Measurements from ENCODE around the gene GLA.
A peak's percentile ranks its signal among the peaks of the same experiment; 100 is the strongest.

The GLA gene

DNA sequence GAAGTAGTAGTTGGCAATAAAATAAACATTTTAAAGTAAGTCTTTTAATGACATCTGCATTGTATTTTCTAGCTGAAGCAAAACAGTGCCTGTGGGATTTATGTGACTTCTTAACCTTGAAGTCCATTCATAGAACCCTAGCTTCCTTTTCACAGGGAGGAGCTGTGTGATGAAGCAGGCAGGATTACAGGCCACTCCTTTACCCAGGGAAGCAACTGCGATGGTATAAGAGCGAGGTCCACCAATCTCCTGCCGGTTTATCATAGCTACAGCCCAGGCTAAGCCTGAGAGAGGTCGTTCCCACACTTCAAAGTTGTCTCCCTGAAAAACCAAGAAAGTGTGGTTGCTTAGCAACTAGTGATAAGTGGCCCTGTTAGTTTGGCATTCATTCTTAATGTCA is 9.9 kb downstream of the GLA start:
- no peak for DNase-seq (ENCODE audit: low read depth)

DNA sequence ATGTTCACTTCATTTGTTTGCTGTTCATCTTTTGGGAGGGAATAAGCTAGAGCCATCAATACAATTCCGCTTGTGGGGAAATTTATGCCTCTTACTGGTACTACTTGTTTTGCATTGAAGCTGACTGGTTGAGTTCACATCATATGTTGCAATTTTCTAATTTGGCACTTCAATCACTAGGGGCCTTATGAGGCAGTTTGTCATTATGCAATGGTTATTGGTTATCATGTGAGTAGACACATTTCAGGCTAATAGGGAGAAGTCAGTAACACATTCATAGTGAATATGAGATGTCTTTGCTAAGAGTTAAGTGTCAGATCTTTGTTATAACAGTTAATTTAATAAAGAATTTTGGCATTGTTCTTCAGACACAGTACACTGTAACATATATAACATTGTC is 11.9 kb downstream of the GLA start:
- DNase-seq (ENCODE audit: low read depth), result no peak

DNA sequence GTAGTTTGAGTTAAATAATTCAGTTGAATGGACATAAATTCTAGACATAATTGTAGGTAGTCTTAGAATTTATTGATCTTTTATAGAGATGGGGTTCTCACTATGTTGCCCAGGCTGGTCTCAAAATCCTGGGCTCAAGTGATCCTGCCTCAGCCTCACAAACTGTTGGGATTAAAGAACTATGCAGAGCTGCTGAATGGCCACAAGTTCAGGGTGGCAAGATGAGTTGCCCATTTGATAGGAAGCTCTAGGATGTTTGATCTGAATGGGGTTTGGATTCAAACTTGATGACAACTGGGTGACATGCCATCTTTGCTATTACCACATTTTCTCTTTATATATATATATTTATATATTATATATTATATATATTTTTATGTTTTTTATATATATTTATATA is 13.4 kb downstream of the GLA start:
- no peak for DNase-seq (ENCODE audit: low read depth)

DNA sequence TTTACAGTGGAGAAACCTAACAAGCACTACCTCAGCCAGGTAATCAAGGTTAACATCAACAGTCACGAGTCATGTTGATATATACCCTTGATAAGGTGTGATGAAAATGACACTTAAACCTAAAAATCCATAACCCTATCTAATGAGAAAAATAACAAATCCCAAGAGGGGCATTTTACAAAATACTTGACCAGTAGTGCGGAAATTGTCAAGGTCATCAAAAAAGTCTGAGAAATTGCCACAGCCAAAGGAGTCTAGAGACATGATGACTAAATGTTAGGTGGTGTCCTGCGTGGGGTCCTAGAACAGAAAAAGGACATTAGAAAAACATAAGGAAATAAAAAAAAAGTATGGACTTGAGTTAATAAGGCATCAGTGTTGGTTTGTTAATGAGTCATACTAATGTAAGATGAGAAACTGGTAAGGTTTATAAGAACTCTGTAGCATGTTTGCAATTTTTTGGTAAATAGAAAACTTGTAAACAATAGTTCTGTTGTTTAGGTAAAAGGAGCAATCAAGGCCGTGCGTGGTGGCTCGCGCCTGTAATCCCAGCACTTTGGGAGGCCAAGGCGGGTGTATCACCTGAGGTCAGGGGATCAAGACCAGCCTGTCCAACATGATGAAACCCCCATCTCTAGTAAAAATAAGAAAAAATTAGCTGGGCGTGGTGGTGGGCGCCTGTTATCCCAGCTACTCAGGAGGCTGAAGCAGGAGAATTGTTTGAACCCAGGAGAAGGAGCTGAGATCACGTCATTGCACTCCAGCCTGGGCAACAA is 14.0 kb downstream of the GLA start:
- no peak for DNase-seq (ENCODE audit: low read depth)

DNA sequence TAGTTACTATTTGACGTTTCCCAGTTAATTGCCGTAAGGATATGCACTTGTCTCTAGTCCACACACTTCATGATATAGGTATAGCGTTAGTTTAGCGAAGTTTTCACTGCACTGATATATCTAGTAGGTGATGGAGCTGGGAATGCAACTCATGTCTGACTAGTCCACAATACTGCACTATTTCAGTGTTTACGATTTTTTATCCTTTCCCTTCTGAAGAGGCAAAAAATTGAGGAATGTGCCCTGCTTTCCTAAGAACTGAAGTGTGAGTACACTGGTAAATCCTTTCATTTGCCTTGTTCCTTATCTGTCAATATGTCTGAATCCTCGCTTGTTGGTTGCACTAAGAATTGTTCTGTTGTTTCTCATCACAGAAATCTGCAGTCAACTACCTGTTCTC is 15.9 kb downstream of the GLA start:
- no peak for DNase-seq (ENCODE audit: low read depth)

DNA sequence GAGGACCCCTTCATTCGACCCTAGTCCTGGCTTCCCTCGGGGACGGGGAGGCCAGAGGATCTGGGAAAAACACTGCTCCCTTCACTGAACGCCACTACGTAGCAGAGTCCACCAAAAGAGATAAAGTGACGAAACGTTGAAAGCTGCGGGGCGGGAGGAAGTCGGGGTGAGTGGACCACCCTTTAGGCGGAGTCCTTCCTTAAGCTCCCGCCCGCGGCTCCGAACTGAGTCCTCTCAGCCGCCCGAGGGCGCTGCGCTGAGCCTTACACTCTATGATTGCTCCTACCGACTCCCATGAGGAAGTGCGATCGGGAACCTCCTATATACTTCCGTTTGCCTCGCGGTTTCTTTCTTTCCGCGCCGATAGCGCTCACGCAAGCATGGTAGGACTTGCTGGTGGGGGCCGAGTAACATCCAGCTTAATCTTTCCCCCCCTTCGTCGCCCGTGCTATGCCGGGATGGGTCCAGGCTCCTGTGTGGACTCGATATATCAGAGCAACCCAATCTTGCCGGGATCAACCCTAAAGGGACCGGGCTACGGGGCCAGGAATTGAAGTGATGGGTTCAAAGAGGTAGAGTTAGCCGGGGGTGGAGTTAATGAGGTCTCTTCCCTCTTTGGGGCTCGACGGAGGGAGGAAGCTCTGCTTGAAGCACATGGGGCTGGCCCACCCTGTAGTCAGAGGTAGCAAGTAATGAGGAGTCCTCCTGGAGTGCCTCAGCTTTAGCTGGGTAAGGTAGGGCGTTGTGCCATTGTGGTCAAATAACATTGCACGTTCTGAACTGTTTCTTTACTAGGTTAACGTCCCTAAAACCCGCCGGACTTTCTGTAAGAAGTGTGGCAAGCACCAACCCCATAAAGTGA is 16.8 kb downstream of the GLA start, which contains the start of gene RPL36A:
RPL36A (plus strand) TSS at position 348 of the 862 bp plus-strand sequence; CDS start at position 381, 33 bp downstream.
- peak; percentile 61 for DNase-seq (ENCODE audit: low read depth)

DNA sequence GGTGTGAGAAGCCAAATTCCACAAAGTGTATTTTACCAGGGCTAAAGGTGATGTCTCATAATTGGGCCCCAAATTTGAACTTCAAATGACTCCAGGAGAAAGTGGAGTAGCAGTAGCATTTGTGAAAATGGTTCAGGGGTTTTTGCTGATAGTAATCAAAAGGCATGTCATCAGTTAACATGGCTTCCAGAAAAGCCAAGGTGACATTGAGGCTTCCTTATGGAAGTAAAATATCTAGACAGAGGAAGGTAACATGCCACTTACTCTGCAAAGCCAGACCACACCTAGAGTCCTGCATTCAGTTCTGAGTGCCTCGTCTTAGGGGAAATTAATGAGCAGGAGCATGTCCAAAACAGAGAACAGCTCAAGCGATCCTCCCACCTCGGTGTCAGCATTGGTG is 19.1 kb downstream of the GLA start:
- DNase-seq (ENCODE audit: low read depth), result no peak

DNA sequence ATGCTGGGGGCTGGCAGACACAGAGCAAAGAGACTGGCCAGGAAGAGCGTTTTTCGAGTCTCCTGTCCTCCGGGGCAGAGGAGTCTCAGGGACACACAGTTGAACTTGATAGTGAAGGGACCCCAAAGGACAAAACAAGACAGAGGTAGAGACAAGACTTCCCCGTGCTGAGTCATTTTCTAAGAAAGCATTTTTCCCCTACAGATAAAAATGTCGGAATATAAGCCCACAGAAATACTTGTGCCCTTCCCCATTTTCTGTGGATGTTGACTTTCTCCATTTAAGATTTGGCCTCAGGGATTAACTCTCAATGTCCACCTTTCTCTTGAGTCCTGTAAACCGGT is 21.2 kb downstream of the GLA start:
- DNase-seq (ENCODE audit: low read depth), result no peak

DNA sequence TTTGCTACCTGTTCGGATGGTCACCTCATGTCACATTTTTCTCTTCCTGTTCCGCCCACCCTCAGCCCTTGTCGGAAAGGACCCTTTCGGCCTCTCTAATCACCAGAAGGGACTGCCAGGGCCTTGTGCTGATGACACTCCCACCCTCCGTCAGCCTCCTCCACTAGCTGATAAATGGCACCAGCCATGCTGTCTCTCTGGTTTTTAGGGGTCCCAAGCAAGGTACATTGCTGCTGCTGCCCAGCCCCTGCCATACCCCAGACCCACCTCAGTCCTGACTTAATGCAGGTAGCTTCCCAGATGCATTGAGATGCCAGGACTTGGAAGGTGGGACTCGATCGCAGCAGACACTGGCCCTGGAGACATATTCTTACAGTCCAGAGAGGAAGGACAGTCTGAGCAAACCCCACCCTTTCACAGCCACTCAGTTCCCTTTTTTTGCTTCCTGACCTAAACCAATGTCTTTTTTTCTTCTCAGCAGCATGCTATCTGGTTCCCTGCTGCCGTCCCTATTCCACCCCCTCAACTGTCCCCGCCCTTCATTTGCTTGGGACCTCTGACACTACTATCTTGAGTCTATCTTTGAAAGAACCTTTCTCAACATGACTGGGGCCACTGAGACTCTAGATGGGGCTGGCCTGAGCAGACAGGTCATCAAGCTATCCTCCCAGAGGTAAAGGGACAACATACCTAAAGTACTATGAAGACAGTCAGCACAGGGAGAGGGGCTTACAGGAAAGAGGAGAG is 21.8 kb downstream of the GLA start, which contains the start of gene BTK:
BTK (minus strand) TSS at position 397 of the 747 bp plus-strand sequence. CDS start 10,907 bp downstream, outside the sequence.
- no peak for DNase-seq (ENCODE audit: low read depth)

DNA sequence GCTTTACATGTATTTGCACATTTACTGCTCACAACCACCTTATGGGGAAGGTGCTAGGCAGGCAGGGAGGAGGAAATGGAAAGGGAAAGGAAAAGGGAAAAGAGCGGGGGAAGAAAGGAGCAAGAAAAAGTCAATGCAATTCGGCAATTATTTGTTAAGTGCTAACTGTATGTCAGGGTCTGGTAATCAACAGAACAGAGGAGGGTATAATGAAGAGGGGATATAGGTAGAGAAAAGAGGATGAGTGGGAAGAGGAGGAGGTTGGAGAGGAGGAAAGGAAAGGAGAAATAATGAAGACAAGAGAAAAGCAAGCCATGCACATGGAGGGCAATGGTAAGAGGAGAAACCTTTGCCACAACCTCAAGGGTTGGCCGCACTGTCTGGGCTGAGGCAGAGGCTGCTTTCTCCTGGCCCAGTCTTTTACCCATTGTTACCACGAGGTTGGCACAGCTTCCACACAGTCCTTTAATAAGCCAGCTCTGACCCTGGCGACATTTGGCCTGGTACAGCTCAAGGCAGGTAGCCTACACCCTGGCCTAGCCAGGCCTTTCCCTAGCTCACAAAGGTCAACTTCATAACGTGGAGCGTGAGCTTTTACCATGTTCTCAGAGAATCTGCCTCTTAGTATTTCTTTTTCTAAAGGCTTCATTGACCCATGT is 22.6 kb downstream of the GLA start:
- no peak for DNase-seq (ENCODE audit: low read depth)

DNA sequence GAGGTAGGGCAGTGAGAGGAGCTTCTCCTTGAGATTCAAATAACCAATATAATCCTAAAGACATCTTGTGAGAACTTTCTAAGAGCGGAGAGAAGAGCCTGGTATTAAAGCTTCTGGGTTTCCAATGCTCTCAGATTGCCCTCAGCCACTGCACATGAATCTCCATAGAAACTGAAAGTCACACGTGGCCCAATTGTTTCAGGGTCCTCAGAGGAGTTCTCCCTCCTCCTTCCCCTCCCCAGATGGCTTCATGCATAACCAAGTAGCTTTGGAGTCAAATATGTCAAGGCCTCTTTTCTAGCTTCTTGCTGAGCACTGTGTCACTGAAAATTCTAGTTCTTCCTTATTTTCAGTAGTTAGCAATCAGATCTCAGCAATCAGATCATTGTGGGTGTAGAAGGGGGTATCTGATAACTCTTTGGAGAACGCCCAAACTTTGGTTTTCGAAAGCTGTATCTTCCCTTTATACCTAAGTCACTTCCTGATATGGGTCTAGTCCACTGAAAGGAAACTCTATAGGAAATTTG is 24.0 kb downstream of the GLA start:
- no peak for DNase-seq (ENCODE audit: low read depth)

DNA sequence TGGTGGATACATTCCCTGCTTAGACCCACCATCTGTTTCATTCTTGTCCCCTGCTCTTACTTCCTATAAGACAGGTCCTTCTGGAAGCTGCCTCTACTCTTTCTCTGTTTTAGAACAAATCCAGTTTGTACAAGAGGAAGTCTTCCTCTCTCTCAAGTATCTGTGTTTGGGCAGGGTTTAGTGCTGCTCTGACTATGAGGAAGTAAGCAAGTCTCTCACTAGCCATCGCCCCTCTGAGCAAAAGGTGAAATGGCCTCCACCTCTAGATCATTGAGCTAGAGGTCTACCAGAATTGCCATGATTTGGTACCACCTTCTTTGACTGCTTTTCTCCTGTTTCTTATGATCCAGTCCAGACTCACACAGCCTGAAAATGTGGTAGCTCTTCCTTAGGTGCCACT is 30.2 kb downstream of the GLA start:
- DNase-seq (ENCODE audit: low read depth), result no peak

DNA sequence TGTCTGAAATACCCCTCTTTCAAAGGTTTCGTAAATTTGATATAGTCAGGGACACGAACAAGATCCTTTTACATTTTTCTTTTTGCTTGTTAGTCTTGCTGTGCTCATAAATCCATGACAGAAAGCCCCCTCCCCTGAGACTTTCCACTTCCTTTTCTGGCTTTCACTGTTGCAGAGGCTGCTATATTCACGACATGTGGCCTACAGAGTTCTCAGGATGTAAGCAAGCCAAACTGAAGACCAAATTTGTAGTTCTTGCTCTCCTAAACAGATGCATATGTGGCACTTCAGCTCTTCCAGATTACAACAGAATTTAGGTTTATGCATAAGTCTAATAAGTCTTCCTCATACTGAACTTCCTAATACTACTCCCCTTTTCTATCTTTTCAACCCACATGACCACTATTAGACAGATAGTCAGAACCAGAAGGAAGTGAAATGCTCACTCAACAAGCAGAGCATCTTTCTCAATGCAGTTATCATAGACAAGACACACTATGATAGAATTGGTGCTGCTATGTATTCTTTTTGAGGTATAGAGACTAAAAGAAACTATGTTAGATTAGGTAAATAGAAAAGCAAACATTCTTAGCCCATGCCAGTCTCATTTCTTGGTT is 36.7 kb downstream of the GLA start:
- DNase-seq (ENCODE audit: low read depth), result no peak

DNA sequence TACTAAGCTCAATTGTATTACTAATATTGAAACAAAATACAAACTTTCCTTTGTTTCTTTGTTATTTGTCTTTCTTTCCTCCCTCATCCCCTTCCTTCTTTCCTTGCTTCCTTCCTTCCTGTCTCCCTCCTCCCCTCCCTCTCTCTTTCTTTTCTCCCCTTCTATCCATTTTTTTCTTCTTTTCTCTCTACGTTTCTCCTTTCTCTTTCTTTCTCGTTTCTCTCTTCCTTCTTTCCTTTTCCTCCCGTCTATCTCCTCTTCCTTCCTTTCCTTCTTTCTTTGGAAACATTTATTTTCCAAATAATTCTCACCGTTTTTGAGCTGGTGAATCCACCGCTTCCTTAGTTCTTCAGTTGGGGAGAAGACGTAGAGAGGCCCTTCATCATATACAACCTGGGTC is 38.0 kb downstream of the GLA start:
- DNase-seq (ENCODE audit: low read depth), result no peak

DNA sequence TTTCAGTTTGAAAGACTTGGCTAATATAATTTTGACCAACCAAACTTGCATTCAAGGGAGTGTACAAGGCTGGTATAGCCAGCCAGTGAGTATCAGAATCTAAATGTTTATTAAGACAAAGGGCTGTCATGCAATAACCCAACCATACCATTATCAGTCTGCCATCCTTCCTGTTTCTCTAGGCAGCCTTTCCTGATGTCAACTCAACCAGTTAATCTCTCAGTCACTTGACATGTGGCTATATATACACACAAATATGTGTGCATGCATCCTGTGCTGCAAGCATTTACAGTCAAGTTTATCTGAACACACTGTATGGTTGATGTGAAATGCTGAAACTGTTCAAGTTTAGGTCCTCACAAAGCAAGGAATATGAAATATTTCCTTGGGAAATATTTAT is 38.9 kb downstream of the GLA start:
- DNase-seq (ENCODE audit: low read depth), result no peak

DNA sequence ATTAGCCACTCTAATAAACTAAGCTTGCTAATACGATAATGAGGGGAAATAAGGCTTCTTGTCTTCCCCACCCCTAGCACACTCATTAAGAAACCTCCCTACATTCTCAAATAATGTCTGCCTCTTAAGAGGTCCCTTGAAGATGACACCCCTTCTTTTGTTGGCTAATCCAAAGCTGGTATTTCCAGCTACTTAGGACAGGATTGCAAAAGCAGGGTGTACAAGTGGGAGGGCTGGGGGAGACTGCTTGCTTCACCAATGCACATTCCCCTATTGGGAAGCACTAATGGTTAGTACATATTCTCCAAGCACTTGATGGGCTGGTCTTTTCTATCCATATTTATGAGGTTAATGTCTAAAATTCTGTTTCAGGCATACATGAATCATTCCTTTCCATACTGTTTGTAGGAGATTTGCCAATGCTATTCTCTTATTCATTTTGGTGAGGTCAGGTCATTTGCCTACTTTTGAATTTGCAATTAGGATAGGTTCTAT is 42.4 kb downstream of the GLA start:
- no peak for DNase-seq (ENCODE audit: low read depth)

DNA sequence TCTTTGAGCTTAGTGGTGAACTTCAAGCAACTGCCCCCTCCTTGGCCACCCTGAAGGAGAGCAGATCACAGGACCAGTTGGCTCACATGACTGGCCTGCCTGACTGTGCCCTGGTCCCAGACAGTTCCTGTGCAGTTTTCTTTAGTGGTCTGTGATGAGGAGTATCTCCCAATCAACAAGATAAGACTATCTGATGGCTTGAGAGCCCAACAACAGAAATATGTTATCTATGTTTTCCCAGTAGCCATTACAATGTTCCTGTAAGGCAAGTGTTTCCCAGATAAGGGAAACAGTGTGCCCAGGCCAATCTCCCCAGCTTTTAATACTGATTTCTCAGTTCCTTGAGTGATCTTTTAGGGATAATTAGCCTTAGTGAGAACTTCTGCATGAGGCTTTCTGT is 45.0 kb downstream of the GLA start:
- DNase-seq (ENCODE audit: low read depth), result no peak

DNA sequence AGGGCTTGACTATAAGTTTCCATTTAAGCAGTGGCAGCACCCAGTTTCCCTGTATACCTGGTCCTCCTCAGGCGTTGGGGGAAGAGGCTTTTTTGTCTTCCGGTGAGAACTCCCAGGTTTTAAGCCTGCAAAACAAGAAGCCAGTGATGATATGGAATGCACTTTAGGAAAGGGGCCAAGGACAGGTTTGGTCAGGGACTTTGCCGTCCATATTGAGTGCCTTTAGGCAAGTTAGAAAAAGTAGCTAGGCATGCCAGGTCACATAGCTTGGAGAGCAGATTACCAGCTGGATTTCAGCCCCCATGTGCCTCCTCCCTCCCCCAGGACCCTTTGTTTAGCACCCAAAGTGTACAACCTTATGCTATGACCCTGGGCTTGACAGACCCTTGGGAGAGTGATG is 45.6 kb downstream of the GLA start:
- no peak for DNase-seq (ENCODE audit: low read depth)

DNA sequence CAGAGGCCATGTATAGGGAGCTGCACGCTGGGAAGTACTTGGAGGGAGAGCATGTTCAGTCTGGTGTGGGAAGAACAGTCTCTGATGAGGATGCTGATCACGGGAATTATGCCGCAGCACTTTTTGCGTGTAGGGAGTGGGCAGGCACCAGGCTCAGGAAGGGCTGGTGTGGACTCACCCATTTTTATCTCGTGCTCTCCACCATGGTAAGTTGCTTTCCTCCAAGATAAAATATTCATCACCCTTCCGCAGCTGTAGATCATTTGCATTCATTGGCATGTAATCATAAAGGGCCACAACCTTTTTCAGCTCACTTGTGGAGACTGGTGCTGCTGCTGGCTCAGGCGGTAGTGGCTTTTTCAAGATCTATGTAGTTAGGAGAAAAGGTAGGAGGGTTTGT is 47.3 kb downstream of the GLA start:
- DNase-seq (ENCODE audit: low read depth), result no peak

DNA sequence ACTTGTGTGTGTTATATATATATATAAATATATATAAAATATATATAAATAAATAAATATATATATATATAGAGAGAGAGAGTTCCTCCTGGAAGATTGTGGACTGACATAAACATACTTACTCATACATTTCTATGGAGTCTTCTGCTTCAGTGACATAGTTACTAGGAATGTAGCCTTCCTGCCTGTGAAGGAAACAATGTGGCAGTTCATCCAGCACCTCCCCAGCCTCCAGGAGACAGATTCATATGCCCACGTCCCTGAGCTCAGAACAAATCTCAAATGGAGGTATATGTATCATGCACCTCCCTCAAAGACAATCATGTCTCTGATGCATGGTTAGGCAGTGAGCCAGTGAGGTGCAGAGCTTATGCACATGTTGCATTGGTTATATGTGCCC is 47.8 kb downstream of the GLA start:
- DNase-seq (ENCODE audit: low read depth), result no peak

DNA sequence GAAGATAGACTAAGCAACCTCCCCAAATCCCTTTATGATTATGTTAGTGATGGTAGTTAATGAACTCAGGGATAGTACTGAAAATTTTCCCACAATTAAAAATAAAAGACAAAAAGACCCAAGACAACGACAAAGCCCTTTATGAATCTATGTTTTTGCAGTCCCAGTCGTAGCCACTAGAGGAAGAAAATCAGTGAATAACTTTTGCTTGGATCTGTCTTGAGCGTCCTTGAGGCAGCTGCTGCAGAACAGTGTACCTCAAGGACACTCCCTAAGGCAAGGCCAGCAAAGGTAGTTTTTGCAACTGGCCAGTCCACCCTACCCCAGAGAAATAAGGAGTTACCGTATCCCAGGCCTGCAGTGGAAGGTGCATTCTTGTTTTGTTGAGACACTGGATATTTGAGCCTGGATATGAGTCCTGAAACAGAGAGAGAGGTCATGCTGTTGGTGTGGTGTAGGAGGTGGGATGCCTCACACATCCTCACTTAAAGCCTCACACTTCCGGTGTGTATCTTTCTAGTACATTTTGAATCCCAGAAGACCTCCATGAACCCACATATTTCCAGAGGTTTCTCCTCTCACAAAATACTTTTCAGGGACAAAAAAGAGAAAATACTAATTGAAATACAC is 50.4 kb downstream of the GLA start:
- DNase-seq (ENCODE audit: low read depth), result no peak

Data from stimulated activated CD8-positive, alpha-beta memory T cell treated with anti-CD3 and anti-CD28 coated beads, Interleukin-12 subunit alpha, Interleukin-12 subunit beta, amount 100 ng/mL, for 4 hours (primary cell).